ENCODE measurements around the gene MASTL.
"Not testable (repeated sequence)": the region's sequence is repeated elsewhere in the genome, so short reads cannot be mapped to it uniquely, and the experiment has no call there.

Gene MASTL

GRCh38 chr10:27155066-27155754, at the start of gene MASTL:
Gene MASTL (plus strand): TSS chr10:27155352. CDS start chr10:27155427, 75 bp downstream.
- DNase-seq (ENCODE audit: low read depth): peak; percentile 89

DNA sequence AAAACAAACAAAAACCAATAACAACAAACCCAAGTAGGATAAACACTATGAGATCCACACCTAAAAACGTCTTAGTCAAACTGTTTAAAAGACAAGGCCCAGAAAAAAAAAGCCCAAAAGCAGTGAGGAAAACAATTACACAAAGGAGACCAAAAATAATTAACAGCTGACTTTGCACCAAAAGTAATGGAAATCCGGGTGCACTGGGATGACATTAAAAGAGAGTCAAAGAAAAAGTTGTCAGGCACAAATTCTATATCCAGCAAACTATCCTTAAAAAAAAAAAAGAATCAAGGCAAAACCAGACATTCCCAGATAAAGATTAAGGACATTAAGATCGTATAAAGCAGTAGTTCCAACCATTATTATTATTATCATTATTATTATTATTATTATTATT, 47.0 kb upstream of the MASTL start:
- DNase-seq (ENCODE audit: low read depth): no peak

DNA sequence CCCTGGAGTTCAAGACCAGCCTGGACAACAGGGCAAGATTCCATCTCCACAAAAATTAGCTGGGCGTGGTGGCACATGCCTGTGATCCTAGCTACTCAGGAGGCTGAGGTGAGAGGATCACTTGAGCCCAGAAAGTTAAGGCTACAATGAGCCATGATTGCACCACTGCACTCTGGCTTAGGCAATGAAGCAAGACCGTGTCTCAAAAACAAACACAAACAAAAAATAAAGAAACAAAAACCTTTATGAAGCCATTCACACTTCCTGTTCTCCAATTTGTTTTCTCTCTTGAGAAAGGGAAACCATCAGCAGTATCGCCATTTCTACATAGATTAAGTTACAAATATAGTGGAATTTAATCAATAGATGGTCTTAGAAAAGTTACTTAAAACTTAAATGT, 20.8 kb upstream of the MASTL start:
- no peak for DNase-seq (ENCODE audit: low read depth)

- DNase-seq (ENCODE audit: low read depth): no peak
Observed at GRCh38 chr10:27138277-27138676, 16.9 kb upstream of the MASTL start.

DNA sequence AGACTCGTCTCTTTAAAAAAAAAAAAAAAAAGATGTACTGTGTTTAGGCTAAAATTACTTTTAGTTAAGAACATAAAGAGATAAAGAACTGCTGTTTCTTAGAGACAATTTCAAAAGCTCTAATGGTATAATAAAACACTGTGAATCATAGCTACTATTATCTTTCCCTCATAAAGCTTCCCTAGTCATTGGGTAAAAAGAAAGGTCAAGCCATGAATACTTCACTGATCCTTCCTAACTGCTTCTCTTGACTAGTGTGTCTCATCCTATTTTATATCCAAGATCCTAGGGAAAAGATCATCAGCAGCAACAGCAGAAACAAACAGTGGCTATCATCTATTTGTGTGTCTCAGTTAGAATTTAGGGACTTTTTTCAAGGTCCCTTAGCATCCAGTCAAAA, 11.5 kb upstream of the MASTL start:
- no peak for DNase-seq (ENCODE audit: low read depth)

DNA sequence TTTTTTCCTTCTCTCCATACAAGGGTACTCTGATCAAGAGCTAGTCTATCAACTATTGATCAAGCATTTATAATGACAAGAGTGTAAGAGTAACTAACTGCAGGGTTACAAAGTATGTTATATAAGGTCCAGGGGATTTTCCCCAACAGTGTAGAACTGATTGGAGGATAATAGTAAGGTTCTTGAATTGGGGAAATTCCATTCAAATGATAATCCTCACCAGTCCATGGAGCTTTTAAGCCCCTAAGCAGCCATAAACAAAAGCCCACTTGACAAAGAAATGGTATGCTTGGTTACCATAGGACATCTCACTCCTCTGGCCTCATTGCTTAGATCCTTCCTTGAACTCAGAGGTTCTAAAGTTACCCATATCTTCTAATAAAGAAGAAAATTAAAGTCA, 9.2 kb upstream of the MASTL start:
- no peak for DNase-seq (ENCODE audit: low read depth)

DNA sequence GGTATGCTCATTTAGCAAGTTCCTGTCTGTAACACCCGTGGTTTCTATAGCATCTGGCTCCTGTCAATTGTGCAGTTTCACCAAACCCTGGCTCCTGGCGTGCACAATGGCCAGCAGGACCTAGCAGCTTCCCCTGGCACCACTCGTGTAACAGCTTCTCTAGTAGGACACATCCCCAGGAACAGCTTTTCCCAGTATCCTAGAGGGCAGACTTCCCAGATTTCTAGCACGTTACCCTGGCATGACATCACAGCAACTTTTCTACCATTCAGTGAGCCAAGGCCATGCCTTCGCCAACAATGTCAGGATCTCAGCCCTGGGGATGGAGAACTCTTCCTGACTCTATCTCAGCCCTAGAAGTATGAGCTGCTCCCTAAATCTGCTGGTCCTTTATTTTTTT, 7.5 kb upstream of the MASTL start:
- DNase-seq (ENCODE audit: low read depth): no peak

GRCh38 chr10:27150261-27150660, 4.9 kb upstream of the MASTL start:
- DNase-seq (ENCODE audit: low read depth): no peak

DNA sequence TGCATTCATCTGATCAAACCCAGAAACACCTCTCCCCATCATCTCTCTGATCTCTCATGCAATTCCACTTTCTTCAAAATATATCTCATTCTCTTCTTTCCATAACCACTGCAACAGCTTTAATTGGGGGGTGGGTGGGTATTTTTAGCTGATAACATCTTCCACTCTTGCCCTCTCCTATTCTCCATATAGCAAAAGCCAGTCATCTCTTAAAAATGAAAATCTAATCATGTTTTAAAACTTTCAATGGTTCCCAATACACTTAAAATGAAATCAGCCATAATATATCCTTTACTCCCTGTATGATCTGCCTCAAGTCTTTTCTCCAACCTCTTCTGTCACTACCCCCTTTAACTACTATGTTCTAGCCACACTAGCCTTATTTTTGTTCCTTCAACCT, 2.5 kb upstream of the MASTL start:
- no peak for DNase-seq (ENCODE audit: low read depth)

DNA sequence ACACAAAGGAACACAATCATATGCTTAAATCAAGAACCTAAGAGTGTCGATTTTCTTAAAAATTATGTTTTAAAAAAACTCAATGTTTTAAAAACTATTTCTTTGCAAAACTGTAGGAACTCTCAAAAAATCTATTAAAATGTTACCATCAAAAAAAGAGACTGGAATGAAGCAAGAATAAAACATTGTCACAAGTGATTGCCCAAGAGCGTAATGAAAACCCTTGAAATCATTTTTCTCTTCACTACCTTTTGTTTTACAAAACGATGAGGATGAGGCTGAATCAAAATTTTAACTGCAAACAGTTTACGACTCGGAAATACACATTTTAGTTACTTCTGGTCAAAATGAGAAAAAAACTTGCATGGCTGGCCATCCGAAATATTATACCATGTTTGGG, 1.8 kb upstream of the MASTL start:
- DNase-seq (ENCODE audit: low read depth): no peak

- peak; percentile 14 for DNase-seq (ENCODE audit: low read depth)
Observed at GRCh38 chr10:27153845-27154193, 1.3 kb upstream of the MASTL start.

DNA sequence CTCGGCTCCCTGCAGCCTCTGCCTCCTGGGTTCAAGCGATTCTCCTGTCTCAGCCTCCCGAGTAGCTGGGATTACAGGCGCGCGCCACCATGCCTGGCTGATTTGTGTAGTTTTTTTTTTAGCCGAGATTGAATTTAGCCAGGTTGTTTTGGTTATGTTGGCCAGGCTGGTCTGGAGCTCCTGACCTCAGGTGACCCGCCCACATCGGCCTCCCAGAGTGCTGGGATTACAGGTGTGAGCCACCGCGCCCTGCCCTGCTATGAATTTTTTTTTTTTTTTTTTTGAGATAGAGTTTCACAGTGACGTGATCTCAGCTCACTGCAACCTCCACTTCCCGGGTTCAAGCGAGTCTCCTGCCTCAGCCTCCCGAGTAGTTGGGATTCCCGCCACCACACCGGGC, 1.4 kb downstream of the MASTL start:
- not testable (repeated sequence) for DNase-seq (ENCODE audit: low read depth)

DNA sequence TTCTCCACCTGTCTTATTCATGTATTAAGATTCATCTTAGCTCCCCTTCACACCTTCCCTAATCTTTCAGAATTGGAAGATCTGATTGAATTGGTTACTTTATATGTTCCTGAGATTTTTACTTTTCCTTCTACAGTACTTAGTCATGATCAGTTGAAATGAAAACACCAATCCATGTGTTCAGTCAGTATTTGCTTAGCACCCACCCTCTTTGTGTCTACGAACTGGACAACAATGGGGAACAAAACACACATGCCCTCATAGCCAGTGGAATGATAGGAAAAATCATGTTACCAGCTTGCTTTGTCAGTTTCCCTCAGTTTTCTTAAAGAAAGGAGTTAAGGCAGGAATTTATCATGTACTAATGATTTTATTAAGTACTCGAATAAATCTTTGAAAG, 2.0 kb downstream of the MASTL start:
- DNase-seq (ENCODE audit: low read depth): no peak

DNA sequence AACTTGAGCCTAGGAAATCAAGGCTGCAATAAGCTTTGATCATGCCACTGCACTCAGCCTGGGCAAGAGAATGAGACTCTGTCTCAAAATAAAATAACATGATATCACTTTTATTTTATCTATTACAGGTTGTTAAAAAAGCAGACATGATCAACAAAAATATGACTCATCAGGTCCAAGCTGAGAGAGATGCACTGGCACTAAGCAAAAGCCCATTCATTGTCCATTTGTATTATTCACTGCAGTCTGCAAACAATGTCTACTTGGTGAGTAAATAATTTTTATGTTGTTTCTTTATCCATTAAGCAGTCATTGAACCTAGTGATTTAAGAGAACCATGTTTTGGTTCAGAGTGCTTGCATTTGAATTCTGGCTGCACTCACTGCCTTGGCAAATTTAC, 3.3 kb downstream of the MASTL start:
- DNase-seq (ENCODE audit: low read depth): no peak

DNA sequence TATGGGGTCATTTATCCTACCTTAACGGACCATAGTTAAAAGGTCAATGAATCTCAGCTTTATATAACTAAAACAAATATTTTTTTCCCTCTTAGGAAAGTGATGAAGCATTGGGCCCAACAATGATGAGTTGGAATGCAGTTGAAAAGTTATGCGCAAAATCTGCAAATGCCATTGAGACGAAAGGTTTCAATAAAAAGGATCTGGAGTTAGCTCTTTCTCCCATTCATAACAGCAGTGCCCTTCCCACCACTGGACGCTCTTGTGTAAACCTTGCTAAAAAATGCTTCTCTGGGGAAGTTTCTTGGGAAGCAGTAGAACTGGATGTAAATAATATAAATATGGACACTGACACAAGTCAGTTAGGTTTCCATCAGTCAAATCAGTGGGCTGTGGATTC, 14.7 kb downstream of the MASTL start:
- no peak for DNase-seq (ENCODE audit: low read depth)

DNA sequence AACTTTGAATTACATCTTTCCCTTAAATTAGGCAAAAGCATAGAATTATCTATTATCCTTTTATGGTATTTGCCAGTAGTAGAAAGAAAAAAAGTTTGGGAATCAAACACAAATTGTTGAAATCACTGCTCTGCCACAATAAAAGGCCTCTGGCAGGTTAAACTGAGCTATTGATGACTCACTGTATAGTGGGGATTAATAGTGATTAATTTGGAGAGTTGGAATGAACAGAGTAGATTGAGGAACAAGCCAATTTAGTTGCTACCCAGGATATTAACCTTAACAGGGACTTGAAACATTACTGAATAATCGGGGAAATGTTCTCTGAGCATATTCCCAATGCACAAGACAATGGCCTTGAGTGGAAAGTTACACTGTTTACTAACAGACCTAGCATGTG, 33.1 kb downstream of the MASTL start:
- no peak for DNase-seq (ENCODE audit: low read depth)

DNA sequence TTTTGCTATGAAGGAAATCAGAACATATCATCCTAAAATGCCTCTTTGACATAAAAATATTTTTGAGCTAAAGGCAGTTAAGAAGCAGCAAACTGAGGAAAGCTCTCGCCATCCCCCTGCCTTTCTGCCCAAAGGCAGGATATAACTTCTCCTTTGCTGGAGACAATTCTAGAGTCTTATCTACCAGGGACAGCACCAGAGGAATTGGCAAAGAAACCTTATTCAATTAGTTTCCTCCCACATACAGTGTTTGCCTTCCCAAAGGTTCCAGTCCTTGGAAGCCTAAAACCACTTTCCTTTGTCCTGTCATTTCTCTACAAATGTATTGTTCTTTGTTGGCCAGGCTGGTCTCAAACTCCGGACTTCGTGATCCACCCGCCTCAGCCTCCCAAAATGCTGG, 33.7 kb downstream of the MASTL start:
- DNase-seq (ENCODE audit: low read depth): no peak

- no peak for DNase-seq (ENCODE audit: low read depth)
Observed at GRCh38 chr10:27190508-27190907, 35.4 kb downstream of the MASTL start.

GRCh38 chr10:27192284-27192683, 37.1 kb downstream of the MASTL start:
- DNase-seq (ENCODE audit: low read depth): peak; percentile 97

DNA sequence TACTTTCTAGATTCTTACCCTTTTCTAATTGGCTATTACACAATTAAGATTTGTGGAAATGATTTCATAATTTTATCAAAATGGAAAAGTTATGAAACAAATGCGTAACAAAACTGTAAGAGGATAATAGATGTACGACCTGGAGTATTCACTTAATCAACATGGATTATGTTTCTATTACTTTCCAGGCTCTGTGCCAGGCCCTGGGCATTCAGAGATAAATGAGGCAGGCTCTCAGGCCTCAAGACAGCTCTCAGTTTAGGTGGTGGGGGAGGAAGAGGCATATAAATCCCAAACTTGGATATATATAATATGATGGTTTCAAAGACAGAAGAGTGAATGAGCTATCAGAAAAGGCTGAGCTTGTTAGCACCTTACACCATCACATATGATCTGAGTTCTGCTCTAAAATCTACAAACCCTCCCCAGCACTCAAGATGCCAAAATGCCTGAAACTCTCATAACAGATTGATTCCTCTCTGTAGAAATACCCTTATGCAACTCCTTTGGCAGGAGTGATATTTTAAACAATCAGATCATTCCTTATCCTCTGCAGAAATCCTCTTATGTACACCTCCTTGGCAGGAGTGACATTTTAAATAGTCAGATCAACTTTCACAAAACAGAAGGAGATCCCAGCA, 42.9 kb downstream of the MASTL start:
- no peak for DNase-seq (ENCODE audit: low read depth)

DNA sequence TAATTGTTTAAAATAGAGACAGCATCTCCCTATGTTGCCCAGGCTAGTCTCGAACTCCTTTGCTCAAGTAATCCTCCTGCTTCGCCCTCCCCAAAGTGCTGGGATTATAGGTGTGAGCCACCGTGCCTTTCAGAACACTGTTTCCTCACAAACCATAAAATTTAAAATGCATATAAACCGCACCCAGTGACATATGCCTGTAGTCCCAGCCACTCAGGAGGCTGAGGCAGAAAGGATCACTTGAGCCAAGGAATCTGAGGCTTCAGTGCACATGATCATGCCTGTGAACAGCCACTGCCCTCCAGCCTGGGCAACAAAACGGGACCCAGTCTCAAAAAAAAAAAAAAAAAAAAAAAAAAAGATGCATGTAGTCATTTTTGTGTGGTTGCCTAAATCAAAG, 48.7 kb downstream of the MASTL start:
- no peak for DNase-seq (ENCODE audit: low read depth)

- no peak for DNase-seq (ENCODE audit: low read depth)
Observed at GRCh38 chr10:27207350-27207749, 52.2 kb downstream of the MASTL start.

- DNase-seq (ENCODE audit: low read depth): peak; percentile 13
Observed at GRCh38 chr10:27223964-27224363, 68.8 kb downstream of the MASTL start.

DNA sequence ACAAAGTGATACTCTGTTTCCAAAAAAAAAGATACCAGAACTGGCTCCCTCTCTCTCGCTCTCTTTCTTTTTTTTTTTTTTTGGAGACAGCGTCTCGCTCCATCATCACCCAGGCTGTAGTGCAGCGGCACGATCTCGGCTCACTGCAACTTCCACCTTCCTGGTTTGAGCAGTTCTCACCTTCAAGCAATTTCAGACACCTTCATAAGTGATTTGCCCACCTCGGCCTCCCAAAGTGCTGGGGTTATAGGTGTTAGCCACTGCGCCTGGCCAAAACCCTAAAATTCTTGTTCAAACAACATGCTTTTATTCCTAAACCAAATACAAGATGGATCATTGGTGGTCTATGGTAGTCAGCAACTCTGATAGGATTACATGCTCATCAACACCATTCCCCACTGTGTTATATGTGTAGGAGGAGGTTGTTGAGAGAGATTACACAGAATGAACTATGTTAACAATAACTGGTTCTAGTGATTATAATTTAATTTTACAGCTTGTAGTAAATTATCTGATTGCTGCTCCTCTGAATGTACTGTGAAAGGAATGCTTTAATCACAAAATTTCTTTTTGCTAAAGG, 69.9 kb downstream of the MASTL start:
- no peak for DNase-seq (ENCODE audit: low read depth)

All from stromal cell of bone marrow (primary cell).